ENCODE measurements around the gene MYOM1. TPM values are rescaled to one million over a fixed set of nuclear protein-coding genes. Genes with fewer than 3 reads are reported as not detected.

MYOM1 gene
- total RNA-seq, 1 donor from 2014 or later, result 2.4 TPM

- Mint-ChIP-seq H3K9me3 (no peaks in the 10 kb centered on the region), H3K27me3 (ENCODE audit: low read depth) (no peaks in the 10 kb centered on the region), H3K36me3 (ENCODE audit: low read depth) (no peaks in the 10 kb centered on the region), H3K4me1 (ENCODE audit: low read depth) (no peaks in the 10 kb centered on the region), H3K4me3 (ENCODE audit: low read depth) (no peak overlapping the region), H3K27ac (no peak overlapping the region)
- intact Hi-C loops (cut with micrococcal nuclease), result no loop called here
- no peak for DNase-seq (ENCODE audit: low spot score)
Observed at GRCh38 chr18:3159830-3160229, 59.9 kb downstream of the MYOM1 start.

- no peak overlapping the region for H3K4me3 Mint-ChIP-seq (ENCODE audit: low read depth)
- DNase-seq (ENCODE audit: low spot score), result no peak
- no peaks in the 10 kb centered on the region for H3K36me3 Mint-ChIP-seq (ENCODE audit: low read depth)
- intact Hi-C loops (cut with micrococcal nuclease), result no loop called here
- no peaks in the 10 kb centered on the region for H3K27me3 Mint-ChIP-seq (ENCODE audit: low read depth)
- H3K9me3 Mint-ChIP-seq, result no peaks in the 10 kb centered on the region
- H3K27ac Mint-ChIP-seq, result no peak overlapping the region
- no peaks in the 10 kb centered on the region for H3K4me1 Mint-ChIP-seq (ENCODE audit: low read depth)
Observed at GRCh38 chr18:3157606-3158005, 62.2 kb downstream of the MYOM1 start.

- no peaks in the 10 kb centered on the region for H3K36me3 Mint-ChIP-seq (ENCODE audit: low read depth)
- no peak for DNase-seq (ENCODE audit: low spot score)
- intact Hi-C loops (cut with micrococcal nuclease), result no loop called here
- H3K27me3 Mint-ChIP-seq (ENCODE audit: low read depth), result no peaks in the 10 kb centered on the region
- no peak overlapping the region for H3K4me3 Mint-ChIP-seq (ENCODE audit: low read depth)
- H3K27ac Mint-ChIP-seq, result no peak overlapping the region
- H3K4me1 Mint-ChIP-seq (ENCODE audit: low read depth), result no peaks in the 10 kb centered on the region
- no peaks in the 10 kb centered on the region for H3K9me3 Mint-ChIP-seq
Observed at GRCh38 chr18:3157086-3157485, 62.7 kb downstream of the MYOM1 start.

- no peak overlapping the region for H3K4me3 Mint-ChIP-seq (ENCODE audit: low read depth)
- H3K27ac Mint-ChIP-seq, result no peak overlapping the region
- peaks cover 2% of the 10 kb centered on the region for H3K27me3 Mint-ChIP-seq (ENCODE audit: low read depth)
- DNase-seq (ENCODE audit: low spot score), result no peak
- no peaks in the 10 kb centered on the region for H3K36me3 Mint-ChIP-seq (ENCODE audit: low read depth)
- no peaks in the 10 kb centered on the region for H3K9me3 Mint-ChIP-seq
- H3K4me1 Mint-ChIP-seq (ENCODE audit: low read depth), result peaks cover 3% of the 10 kb centered on the region
- intact Hi-C loops (cut with micrococcal nuclease), result no loop called here
Observed at GRCh38 chr18:3156325-3156640, 63.5 kb downstream of the MYOM1 start.

GRCh38 chr18:3154214-3154613 lies 65.6 kb downstream of the MYOM1 start:
- Mint-ChIP-seq H3K4me3 (ENCODE audit: low read depth) (no peak overlapping the region), H3K36me3 (ENCODE audit: low read depth) (no peaks in the 10 kb centered on the region), H3K4me1 (ENCODE audit: low read depth) (peaks cover 10% of the 10 kb centered on the region), H3K27me3 (ENCODE audit: low read depth) (peaks cover 4% of the 10 kb centered on the region), H3K27ac (no peak overlapping the region), H3K9me3 (no peaks in the 10 kb centered on the region)
- intact Hi-C loops (cut with micrococcal nuclease), result no loop called here
- no peak for DNase-seq (ENCODE audit: low spot score)

- intact Hi-C loops (cut with micrococcal nuclease), result no loop called here
- no peak overlapping the region for H3K27ac Mint-ChIP-seq
- no peak for DNase-seq (ENCODE audit: low spot score)
- peaks cover 10% of the 10 kb centered on the region for H3K4me1 Mint-ChIP-seq (ENCODE audit: low read depth)
- no peak overlapping the region for H3K4me3 Mint-ChIP-seq (ENCODE audit: low read depth)
- H3K36me3 Mint-ChIP-seq (ENCODE audit: low read depth), result no peaks in the 10 kb centered on the region
- H3K9me3 Mint-ChIP-seq, result no peaks in the 10 kb centered on the region
- peaks cover 5% of the 10 kb centered on the region for H3K27me3 Mint-ChIP-seq (ENCODE audit: low read depth)
Observed at GRCh38 chr18:3153107-3153704, 66.6 kb downstream of the MYOM1 start.

GRCh38 chr18:3152294-3152693 lies 67.5 kb downstream of the MYOM1 start:
- H3K4me1 Mint-ChIP-seq (ENCODE audit: low read depth), result peaks cover 10% of the 10 kb centered on the region

GRCh38 chr18:3151399-3152264 lies 68.1 kb downstream of the MYOM1 start:
- Mint-ChIP-seq H3K27me3 (ENCODE audit: low read depth) (peaks cover 6% of the 10 kb centered on the region), H3K36me3 (ENCODE audit: low read depth) (no peaks in the 10 kb centered on the region)
- intact Hi-C loops (cut with micrococcal nuclease), result loop anchor here (1.0 kb wide), 3 partner anchors 95 to 219 kb away; no protein-coding TSS in a partner anchor

More at GRCh38 chr18:3152294-3152693, 67.5 kb downstream of the MYOM1 start:
- intact Hi-C loops (cut with micrococcal nuclease), result no loop called here
- H3K36me3 Mint-ChIP-seq (ENCODE audit: low read depth), result no peaks in the 10 kb centered on the region
- peaks cover 6% of the 10 kb centered on the region for H3K27me3 Mint-ChIP-seq (ENCODE audit: low read depth)
- no peak overlapping the region for H3K27ac Mint-ChIP-seq
- no peak for DNase-seq (ENCODE audit: low spot score)
- H3K4me3 Mint-ChIP-seq (ENCODE audit: low read depth), result no peak overlapping the region
- H3K9me3 Mint-ChIP-seq, result no peaks in the 10 kb centered on the region

GRCh38 chr18:3150688-3151087 lies 69.1 kb downstream of the MYOM1 start:
- intact Hi-C loops (cut with micrococcal nuclease), result loop anchor here (1.0 kb wide), 3 partner anchors 96 to 218 kb away; no protein-coding TSS in a partner anchor
- H3K27ac Mint-ChIP-seq, result no peak overlapping the region
- peaks cover 6% of the 10 kb centered on the region for H3K27me3 Mint-ChIP-seq (ENCODE audit: low read depth)
- H3K9me3 Mint-ChIP-seq, result no peaks in the 10 kb centered on the region
- no peak overlapping the region for H3K4me3 Mint-ChIP-seq (ENCODE audit: low read depth)
- no peaks in the 10 kb centered on the region for H3K36me3 Mint-ChIP-seq (ENCODE audit: low read depth)
- H3K4me1 Mint-ChIP-seq (ENCODE audit: low read depth), result peaks cover 10% of the 10 kb centered on the region
- no peak for DNase-seq (ENCODE audit: low spot score)

More at GRCh38 chr18:3151399-3152264, 68.1 kb downstream of the MYOM1 start:
- Mint-ChIP-seq H3K4me1 (ENCODE audit: low read depth) (peaks cover 10% of the 10 kb centered on the region), H3K27ac (no peak overlapping the region), H3K9me3 (no peaks in the 10 kb centered on the region), H3K4me3 (ENCODE audit: low read depth) (no peak overlapping the region)
- no peak for DNase-seq (ENCODE audit: low spot score)

- DNase-seq (ENCODE audit: low spot score), result no peak
- intact Hi-C loops (cut with micrococcal nuclease), result no loop called here
- H3K27ac Mint-ChIP-seq, result no peak overlapping the region
- no peaks in the 10 kb centered on the region for H3K9me3 Mint-ChIP-seq
- H3K4me1 Mint-ChIP-seq (ENCODE audit: low read depth), result peaks cover 10% of the 10 kb centered on the region
- no peaks in the 10 kb centered on the region for H3K36me3 Mint-ChIP-seq (ENCODE audit: low read depth)
- H3K27me3 Mint-ChIP-seq (ENCODE audit: low read depth), result peaks cover 6% of the 10 kb centered on the region
- H3K4me3 Mint-ChIP-seq (ENCODE audit: low read depth), result no peak overlapping the region
Observed at GRCh38 chr18:3150274-3150673, 69.5 kb downstream of the MYOM1 start.

GRCh38 chr18:3148930-3149535 lies 70.7 kb downstream of the MYOM1 start:
- no peak for DNase-seq (ENCODE audit: low spot score)
- Mint-ChIP-seq H3K36me3 (ENCODE audit: low read depth) (no peaks in the 10 kb centered on the region), H3K4me1 (ENCODE audit: low read depth) (peaks cover 10% of the 10 kb centered on the region), H3K9me3 (no peaks in the 10 kb centered on the region), H3K4me3 (ENCODE audit: low read depth) (no peak overlapping the region), H3K27me3 (ENCODE audit: low read depth) (peaks cover 6% of the 10 kb centered on the region), H3K27ac (no peak overlapping the region)
- intact Hi-C loops (cut with micrococcal nuclease), result no loop called here

GRCh38 chr18:3147935-3148554 lies 71.7 kb downstream of the MYOM1 start:
- no peak for DNase-seq (ENCODE audit: low spot score)
- H3K9me3 Mint-ChIP-seq, result peaks cover 4% of the 10 kb centered on the region
- no peak overlapping the region for H3K4me3 Mint-ChIP-seq (ENCODE audit: low read depth)
- H3K27ac Mint-ChIP-seq, result no peak overlapping the region
- peaks cover 10% of the 10 kb centered on the region for H3K4me1 Mint-ChIP-seq (ENCODE audit: low read depth)
- peaks cover 6% of the 10 kb centered on the region for H3K27me3 Mint-ChIP-seq (ENCODE audit: low read depth)
- intact Hi-C loops (cut with micrococcal nuclease), result no loop called here
- H3K36me3 Mint-ChIP-seq (ENCODE audit: low read depth), result peaks cover under 1% of the 10 kb centered on the region

Data from activated T-helper 2 cell treated with anti-CD3 and anti-CD28 coated beads, Interferon-gamma antibody, Interleukin-2, Interleukin-4, amounts not matched to agents 10 μg/mL and 5 μg/mL and 100 μg/mL, durations not matched to agents 14 hours and 24 hours and 36 hours (primary cell).